HEK293 (cell line): Measurements from ENCODE around the gene TSHZ2.

ENCODE experiments used
- CTCF ChIA-PET: fragments of 350-600 bp; formaldehyde crosslinking; extraction: SDS; loops from one replicate; lab custom pipeline; 2021; ENCODE audit warnings: antibody characterized with exemption; lab: Yijun Ruan, JAX
- POLR2A ChIA-PET: fragments of 300-600 bp; formaldehyde crosslinking; extraction: SDS; loops from one replicate; lab custom pipeline; 2020; ENCODE audit warnings: antibody characterized with exemption, inconsistent platforms; lab: Yijun Ruan, JAX
- H3K27ac ChIP-seq: fragments of 200-500 bp; sonication (Bioruptor generic); 2 replicates; pipeline ENCODE4 v1.5.1; 2014; ENCODE audit warnings: low read depth, low read length, control low read depth, inconsistent platforms; ENCODE audit errors: extremely low read depth
- H3K36me3 ChIP-seq, 2 experiments: fragments of 200-500 bp in 1 of 2; sonication (Bioruptor generic) in 1 of 2; 1 replicate in 1 of 2; 2 replicates in 1 of 2; pipeline ENCODE4 v1.5.1; 2014 to 2017; ENCODE audit warnings: inconsistent platforms in 2 of 2, low read length in 2 of 2; ENCODE audit not compliant: control insufficient read depth in 2 of 2, insufficient read depth in 1 of 2
- H3K4me1 ChIP-seq: fragments of 200-500 bp; sonication (Bioruptor generic); 2 replicates; pipeline ENCODE4 v1.5.1; 2014; ENCODE audit warnings: mild to moderate bottlenecking, low read length, inconsistent platforms; ENCODE audit not compliant: control insufficient read depth, insufficient read depth
- H3K4me3 ChIP-seq: 2 replicates; pipeline ENCODE4 v1.5.1; 2011; ENCODE audit warnings: low read depth, mild to moderate bottlenecking, control low read depth, low read length, moderate library complexity
- H3K9me3 ChIP-seq: fragments of 200-500 bp; sonication (Bioruptor generic); 2 replicates; pipeline ENCODE4 v1.5.1; 2014; ENCODE audit warnings: low read depth, low read length, inconsistent platforms; ENCODE audit not compliant: control insufficient read depth, insufficient read depth
- ATF2 ChIP-seq: fragments of 450-650 bp; formaldehyde crosslinking; IDR thresholded peaks from 2 replicates; pipeline ENCODE4 v1.5.1; 2016; ENCODE audit warnings: missing biosample characterization, missing genetic modification characterization, low read depth
- HOXA7 ChIP-seq: sonication (generic); formaldehyde crosslinking; IDR thresholded peaks from 2 replicates; pipeline ENCODE4 v1.8.1; 2022; ENCODE audit warnings: missing genetic modification reagents, borderline replicate concordance
- KLF10 ChIP-seq: fragments of 450-650 bp; IDR thresholded peaks from 2 replicates; pipeline ENCODE4 v1.5.1; 2018; ENCODE audit warnings: missing biosample characterization, mild to moderate bottlenecking, missing genetic modification characterization
- MEIS1 ChIP-seq: sonication (generic); formaldehyde crosslinking; IDR thresholded peaks from 2 replicates; pipeline ENCODE4 v1.8.1; 2022; ENCODE audit warnings: missing genetic modification reagents, mild to moderate bottlenecking, borderline replicate concordance
- SP3 ChIP-seq: fragments of 450-650 bp; formaldehyde crosslinking; IDR thresholded peaks from 2 replicates; pipeline ENCODE4 v1.5.1; 2016; ENCODE audit warnings: missing biosample characterization, missing genetic modification characterization
- TRIM28 ChIP-seq: IDR thresholded peaks from 2 replicates; pipeline ENCODE4 v1.6.1; 2011; ENCODE audit warnings: low read length, control low read depth, borderline replicate concordance
- YY1 ChIP-seq: fragments of 450-650 bp; formaldehyde crosslinking; IDR thresholded peaks from 2 replicates; pipeline ENCODE4 v1.5.1; 2018; ENCODE audit warnings: missing biosample characterization, missing genetic modification characterization
- ZBTB26 ChIP-seq: fragments of 450-650 bp; formaldehyde crosslinking; optimal IDR thresholded peaks from 2 replicates; pipeline ENCODE3; 2016; ENCODE audit warnings: missing biosample characterization, mild to moderate bottlenecking, missing genetic modification characterization
- ZBTB48 ChIP-seq: fragments of 450-650 bp; formaldehyde crosslinking; IDR thresholded peaks from 2 replicates; pipeline ENCODE4 v1.5.1; 2016; ENCODE audit warnings: missing biosample characterization, missing genetic modification characterization
- ZEB2 ChIP-seq: fragments of 450-650 bp; formaldehyde crosslinking; IDR thresholded peaks from 2 replicates; pipeline ENCODE4 v1.5.1; 2016; ENCODE audit warnings: missing biosample characterization, missing genetic modification characterization
- ZNF121 ChIP-seq: fragments of 450-650 bp; formaldehyde crosslinking; IDR thresholded peaks from 2 replicates; pipeline ENCODE4 v1.5.1; 2016; ENCODE audit warnings: missing biosample characterization, missing genetic modification characterization
- ZNF133 ChIP-seq: fragments of 450-650 bp; formaldehyde crosslinking; IDR thresholded peaks from 2 replicates; pipeline ENCODE4 v1.5.1; 2016; ENCODE audit warnings: missing biosample characterization, missing genetic modification characterization
- ZNF169 ChIP-seq: fragments of 450-650 bp; formaldehyde crosslinking; IDR thresholded peaks from 2 replicates; pipeline ENCODE4 v1.5.1; 2016; ENCODE audit warnings: missing biosample characterization, missing genetic modification characterization
- ZNF202 ChIP-seq: fragments of 450-650 bp; formaldehyde crosslinking; IDR thresholded peaks from 2 replicates; pipeline ENCODE4 v1.5.1; 2016; ENCODE audit warnings: missing biosample characterization, missing genetic modification characterization, borderline replicate concordance
- ZNF221 ChIP-seq: fragments of 450-650 bp; formaldehyde crosslinking; IDR thresholded peaks from 2 replicates; pipeline ENCODE4 v1.5.1; 2017; ENCODE audit warnings: missing biosample characterization, missing genetic modification characterization, borderline replicate concordance
- ZNF37A ChIP-seq: fragments of 450-650 bp; IDR thresholded peaks from 2 replicates; pipeline ENCODE4 v1.5.1; 2018; ENCODE audit warnings: missing biosample characterization, missing genetic modification characterization
- ZXDB ChIP-seq: fragments of 450-650 bp; formaldehyde crosslinking; IDR thresholded peaks from 2 replicates; pipeline ENCODE4 v1.5.1; 2016; ENCODE audit warnings: missing biosample characterization, missing genetic modification characterization
- TF ChIP-seq, protein P1 (sequence below): fragments of 450-650 bp; formaldehyde crosslinking; conservative IDR thresholded peaks from 2 replicates; pipeline ENCODE4 v1.5.1; 2016; ENCODE audit warnings: low read depth, missing biosample characterization, missing genetic modification characterization
- TF ChIP-seq, protein P2 (sequence below): fragments of 450-650 bp; formaldehyde crosslinking; IDR thresholded peaks from 2 replicates; pipeline ENCODE4 v1.5.1; 2016; ENCODE audit warnings: missing biosample characterization, missing genetic modification characterization
- TF ChIP-seq, protein P3 (sequence below): fragments of 450-650 bp; formaldehyde crosslinking; IDR thresholded peaks from 2 replicates; pipeline ENCODE4 v1.5.1; 2016; ENCODE audit warnings: missing biosample characterization, missing genetic modification characterization

The TSHZ2 gene

GRCh38 chr20:53438368-53438767 lies 466.2 kb downstream of the TSHZ2 start (continued):
- TF ChIP-seq, protein P1, sequence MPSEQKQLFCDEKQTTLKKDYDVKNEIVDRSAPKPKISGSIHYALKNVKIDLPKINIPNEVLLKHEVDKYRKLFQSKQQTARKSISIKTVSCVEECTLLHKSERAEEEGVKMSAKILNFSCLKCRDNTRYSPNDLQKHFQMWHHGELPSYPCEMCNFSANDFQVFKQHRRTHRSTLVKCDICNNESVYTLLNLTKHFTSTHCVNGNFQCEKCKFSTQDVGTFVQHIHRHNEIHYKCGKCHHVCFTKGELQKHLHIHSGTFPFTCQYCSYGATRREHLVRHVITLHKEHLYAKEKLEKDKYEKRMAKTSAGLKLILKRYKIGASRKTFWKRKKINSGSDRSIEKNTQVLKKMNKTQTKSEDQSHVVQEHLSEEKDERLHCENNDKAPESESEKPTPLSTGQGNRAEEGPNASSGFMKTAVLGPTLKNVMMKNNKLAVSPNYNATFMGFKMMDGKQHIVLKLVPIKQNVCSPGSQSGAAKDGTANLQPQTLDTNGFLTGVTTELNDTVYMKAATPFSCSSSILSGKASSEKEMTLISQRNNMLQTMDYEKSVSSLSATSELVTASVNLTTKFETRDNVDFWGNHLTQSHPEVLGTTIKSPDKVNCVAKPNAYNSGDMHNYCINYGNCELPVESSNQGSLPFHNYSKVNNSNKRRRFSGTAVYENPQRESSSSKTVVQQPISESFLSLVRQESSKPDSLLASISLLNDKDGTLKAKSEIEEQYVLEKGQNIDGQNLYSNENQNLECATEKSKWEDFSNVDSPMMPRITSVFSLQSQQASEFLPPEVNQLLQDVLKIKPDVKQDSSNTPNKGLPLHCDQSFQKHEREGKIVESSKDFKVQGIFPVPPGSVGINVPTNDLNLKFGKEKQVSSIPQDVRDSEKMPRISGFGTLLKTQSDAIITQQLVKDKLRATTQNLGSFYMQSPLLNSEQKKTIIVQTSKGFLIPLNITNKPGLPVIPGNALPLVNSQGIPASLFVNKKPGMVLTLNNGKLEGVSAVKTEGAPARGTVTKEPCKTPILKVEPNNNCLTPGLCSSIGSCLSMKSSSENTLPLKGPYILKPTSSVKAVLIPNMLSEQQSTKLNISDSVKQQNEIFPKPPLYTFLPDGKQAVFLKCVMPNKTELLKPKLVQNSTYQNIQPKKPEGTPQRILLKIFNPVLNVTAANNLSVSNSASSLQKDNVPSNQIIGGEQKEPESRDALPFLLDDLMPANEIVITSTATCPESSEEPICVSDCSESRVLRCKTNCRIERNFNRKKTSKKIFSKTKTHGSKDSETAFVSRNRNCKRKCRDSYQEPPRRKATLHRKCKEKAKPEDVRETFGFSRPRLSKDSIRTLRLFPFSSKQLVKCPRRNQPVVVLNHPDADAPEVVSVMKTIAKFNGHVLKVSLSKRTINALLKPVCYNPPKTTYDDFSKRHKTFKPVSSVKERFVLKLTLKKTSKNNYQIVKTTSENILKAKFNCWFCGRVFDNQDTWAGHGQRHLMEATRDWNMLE (tag by site-specific recombination): no peak
- TF ChIP-seq ZBTB48 (tag by site-specific recombination) (no peak), TRIM28 (no peak), KLF10 (tag by site-specific recombination) (no peak), ZNF221 (tag by site-specific recombination) (no peak), ZNF169 (tag by site-specific recombination) (no peak)

- Histone ChIP-seq H3K36me3 (no peaks in the 10 kb centered on the region), H3K4me1 (no peaks in the 10 kb centered on the region), H3K27ac (no peak overlapping the region), H3K9me3 (no peaks in the 10 kb centered on the region), H3K4me3 (no peak overlapping the region)
- POLR2A ChIA-PET: no interaction called here
- TF ChIP-seq ZBTB26 (tag by site-specific recombination): no peak
- TF ChIP-seq MEIS1 (CRISPR knock-in tag): no peak
- TF ChIP-seq ZXDB (tag by site-specific recombination): no peak
- no peak for TF ChIP-seq ZEB2
- no peak for TF ChIP-seq YY1 (tag by site-specific recombination)
- TF ChIP-seq SP3 (tag by site-specific recombination): no peak
- CTCF ChIA-PET: interaction anchor here (0.7 kb wide), 1 partner anchor 1056 kb away, joined by 4 read pairs; no protein-coding TSS in a partner anchor
These were observed 466.9 kb downstream of the TSHZ2 start for GRCh38 chr20:53439046-53439445.

GRCh38 chr20:53439616-53440015 lies 467.5 kb downstream of the TSHZ2 start:
- CTCF ChIA-PET: interaction anchor here (0.5 to 1.2 kb wide), 3 partner anchors 96 to 279 kb away, joined by 3 read pairs; no protein-coding TSS in a partner anchor
- POLR2A ChIA-PET: no interaction called here
- TF ChIP-seq HOXA7 (CRISPR knock-in tag) (no peak), ATF2 (tag by site-specific recombination) (no peak), ZNF133 (no peak), ZNF202 (tag by site-specific recombination) (no peak), ZNF121 (tag by site-specific recombination) (no peak), ZNF37A (no peak)
- TF ChIP-seq, protein P2, sequence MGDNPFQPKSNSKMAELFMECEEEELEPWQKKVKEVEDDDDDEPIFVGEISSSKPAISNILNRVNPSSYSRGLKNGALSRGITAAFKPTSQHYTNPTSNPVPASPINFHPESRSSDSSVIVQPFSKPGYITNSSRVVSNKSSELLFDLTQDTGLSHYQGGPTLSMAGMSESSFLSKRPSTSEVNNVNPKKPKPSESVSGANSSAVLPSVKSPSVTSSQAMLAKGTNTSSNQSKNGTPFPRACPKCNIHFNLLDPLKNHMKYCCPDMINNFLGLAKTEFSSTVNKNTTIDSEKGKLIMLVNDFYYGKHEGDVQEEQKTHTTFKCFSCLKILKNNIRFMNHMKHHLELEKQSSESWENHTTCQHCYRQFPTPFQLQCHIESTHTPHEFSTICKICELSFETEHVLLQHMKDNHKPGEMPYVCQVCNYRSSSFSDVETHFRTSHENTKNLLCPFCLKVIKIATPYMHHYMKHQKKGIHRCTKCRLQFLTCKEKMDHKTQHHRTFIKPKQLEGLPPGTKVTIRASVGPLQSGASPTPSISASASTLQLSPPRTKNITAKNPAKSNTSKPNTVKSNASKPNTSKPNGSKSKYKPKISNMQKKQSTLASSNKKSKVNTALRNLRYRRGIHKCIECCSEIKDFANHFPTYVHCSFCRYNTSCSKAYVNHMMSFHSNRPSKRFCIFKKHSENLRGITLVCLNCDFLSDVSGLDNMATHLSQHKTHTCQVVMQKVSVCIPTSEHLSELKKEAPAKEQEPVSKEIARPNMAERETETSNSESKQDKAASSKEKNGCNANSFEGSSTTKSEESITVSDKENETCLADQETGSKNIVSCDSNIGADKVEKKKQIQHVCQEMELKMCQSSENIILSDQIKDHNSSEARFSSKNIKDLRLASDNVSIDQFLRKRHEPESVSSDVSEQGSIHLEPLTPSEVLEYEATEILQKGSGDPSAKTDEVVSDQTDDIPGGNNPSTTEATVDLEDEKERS: no peak
- TF ChIP-seq, protein P3, sequence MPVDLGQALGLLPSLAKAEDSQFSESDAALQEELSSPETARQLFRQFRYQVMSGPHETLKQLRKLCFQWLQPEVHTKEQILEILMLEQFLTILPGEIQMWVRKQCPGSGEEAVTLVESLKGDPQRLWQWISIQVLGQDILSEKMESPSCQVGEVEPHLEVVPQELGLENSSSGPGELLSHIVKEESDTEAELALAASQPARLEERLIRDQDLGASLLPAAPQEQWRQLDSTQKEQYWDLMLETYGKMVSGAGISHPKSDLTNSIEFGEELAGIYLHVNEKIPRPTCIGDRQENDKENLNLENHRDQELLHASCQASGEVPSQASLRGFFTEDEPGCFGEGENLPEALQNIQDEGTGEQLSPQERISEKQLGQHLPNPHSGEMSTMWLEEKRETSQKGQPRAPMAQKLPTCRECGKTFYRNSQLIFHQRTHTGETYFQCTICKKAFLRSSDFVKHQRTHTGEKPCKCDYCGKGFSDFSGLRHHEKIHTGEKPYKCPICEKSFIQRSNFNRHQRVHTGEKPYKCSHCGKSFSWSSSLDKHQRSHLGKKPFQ (tag by site-specific recombination): no peak

More at GRCh38 chr20:53439616-53440015, 467.5 kb downstream of the TSHZ2 start:
- no peaks in the 10 kb centered on the region for H3K9me3 ChIP-seq
- no peak overlapping the region for H3K27ac ChIP-seq
- H3K36me3 ChIP-seq: no peaks in the 10 kb centered on the region
- no peak overlapping the region for H3K4me3 ChIP-seq
- H3K4me1 ChIP-seq: no peaks in the 10 kb centered on the region
